Stimulated activated CD4-positive, alpha-beta T cell treated with anti-CD3 and anti-CD28 coated beads, TNF-alpha, amount 100 ng/mL, for 4 hours (primary cell): ENCODE data around the gene PLAGL1.

Experiments used
- DNase-seq, 3 experiments: peaks; one replicate each; pipeline ENCODE4 v3.0.0-alpha.2; 2020; ENCODE audit warnings: low read depth in 3 of 3

The PLAGL1 gene

GRCh38 chr6:143966312-143966711 lies 41.7 kb downstream of the PLAGL1 start:
- DNase-seq, result no peak

DNA sequence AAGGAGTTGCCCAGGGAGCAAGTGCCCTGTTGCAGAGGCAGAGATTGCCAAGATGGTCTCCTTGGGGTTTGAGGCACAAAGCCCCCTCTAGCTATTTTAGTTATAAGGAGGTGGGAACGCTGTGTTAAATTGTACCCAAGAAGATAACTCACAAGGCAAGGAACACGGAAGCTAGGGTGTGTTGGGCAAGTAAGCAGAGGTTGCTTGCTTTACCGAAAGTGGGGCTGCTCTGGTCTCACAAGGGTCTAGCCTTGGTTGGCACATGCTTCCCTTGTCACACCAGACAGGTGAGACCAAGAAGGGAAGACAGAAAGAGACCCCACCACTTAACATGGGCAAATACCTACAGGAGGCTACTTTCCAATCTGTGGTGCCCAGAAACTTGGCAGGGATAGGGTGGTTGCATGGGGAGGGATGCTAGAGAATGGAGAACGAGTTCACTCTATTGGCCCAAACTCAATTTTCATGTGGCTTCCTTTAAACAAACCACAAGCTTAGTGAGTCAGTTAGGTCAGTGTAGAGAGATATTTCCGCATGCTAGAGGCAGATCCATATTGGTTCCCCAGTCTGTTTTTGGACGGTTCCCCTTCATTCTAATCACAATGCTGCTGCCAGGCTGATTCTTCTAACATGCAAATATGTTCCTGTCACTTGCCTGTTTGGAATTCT lies 42.4 kb downstream of the PLAGL1 start:
- no peak for DNase-seq

- no peak for DNase-seq
These were observed 43.4 kb downstream of the PLAGL1 start for GRCh38 chr6:143964674-143965081.

GRCh38 chr6:143963158-143963919 lies 44.7 kb downstream of the PLAGL1 start:
- no peak for DNase-seq

DNA sequence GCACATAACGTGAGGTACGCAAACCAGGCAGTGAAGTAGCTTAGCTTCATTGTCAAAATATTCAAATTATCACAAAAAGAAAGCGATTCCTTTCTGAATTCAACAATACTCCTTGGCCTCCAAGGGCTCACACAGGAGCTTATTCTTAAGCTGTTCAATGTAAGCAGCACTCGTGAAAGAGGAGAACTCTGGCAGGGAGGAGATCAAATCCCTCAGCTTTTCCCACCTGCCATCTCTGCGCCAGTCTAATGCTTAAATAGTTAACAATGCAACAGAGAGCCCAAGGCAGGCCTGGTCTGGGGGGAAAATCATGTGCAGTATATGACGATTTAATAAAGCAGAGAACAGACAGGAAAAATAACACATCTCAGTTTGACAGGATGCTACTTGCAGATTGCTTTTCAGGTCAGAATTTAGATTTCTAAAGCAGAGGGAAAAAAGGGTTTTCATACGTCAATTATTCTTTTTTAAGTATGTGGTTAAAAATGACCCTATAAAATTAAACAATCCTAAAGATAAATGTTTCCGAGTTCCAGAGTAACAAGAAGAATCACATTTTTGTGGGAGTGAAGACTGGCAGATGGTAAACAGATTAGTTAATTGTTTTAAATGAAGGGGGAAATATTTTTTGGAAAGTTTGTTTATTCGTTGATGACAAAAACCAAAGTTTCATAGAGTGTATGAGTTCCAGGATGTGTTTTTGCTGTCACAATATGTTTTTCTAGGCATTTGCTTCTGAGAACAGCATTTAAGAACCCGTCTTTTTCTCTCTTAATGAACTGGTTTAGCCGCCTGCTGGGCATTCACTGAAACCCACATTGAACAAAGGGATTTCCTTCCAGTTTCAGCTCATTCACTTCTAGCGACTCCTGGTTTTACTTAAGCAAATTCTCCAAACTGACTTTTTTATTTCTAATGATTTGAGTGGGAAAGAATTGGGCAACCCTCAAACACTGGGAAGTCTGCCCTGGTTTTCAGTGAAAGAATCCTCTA lies 45.9 kb downstream of the PLAGL1 start:
- DNase-seq, result no peak

GRCh38 chr6:143961066-143961465 lies 47.0 kb downstream of the PLAGL1 start:
- no peak for DNase-seq

DNA sequence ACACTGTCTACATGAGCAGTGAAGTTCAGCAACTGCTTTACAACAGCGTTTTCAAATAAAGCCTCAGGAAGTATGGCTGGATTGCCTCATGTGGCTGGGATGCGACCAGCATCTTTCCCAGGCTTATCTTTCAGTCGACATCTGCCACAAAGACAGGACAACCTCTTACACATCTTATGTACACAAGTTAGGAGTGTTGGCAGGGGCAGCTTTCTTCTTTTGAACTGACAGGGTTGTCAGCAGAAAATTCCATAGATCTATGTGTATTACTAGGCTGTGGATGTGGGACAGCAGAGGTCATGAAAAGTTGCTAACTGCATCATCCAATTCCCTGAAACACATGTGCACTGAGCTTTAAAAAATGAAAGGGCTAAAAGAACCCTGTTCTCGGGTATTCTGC lies 48.1 kb downstream of the PLAGL1 start:
- no peak for DNase-seq

DNA sequence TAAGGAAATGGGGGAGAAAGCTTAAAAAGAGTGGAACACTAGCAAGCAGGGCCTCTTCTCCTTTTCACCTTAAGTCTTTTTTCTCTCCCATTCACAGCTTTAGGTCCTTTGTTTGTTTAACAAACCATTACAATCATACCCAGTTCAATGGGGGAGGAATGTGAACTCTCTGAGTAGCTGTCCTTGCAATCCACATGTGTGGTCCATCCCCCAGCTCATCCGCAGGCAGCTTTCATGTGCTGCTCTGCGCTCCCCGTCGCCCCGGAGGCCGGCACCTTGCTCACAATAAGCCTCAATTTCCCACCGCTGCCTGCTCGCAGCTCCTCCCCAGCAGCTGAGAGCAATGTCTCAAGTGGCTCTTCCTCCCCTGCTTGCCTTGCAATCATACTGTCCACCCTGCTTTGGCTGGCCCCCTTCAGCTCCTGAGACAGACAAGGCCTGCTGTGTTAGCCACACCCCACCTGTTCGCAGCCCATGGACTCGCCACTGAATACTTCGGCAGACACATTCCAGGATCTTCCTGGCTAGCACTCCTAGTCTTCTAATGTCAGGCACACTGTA lies 49.1 kb downstream of the PLAGL1 start:
- DNase-seq, result no peak

DNA sequence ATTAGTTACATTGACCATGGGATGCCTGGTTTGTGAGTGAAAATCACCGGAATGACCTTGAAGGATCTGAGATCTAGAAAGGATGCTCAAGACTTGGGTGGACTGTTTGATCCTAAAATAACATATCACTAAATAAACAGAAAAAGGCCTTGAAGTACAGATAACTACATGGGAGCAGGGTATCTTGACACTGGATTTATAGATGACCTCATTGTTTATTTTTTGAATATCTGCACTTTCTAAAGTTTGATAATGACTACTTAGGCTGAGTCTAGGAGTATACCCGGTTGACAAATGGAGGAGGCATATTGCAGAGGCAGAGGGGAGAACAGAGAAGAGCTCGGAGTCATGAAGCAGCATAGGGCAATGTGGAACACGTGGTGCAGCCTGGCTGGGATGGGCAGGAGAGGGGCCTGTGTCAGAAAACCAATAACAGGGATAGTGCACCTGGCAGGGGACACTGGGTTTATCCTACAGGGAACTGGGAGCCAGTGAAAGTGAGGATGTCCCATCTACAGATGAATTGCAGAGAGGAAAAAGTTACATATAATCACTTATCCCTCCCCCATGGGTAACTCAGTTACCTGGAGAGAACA lies 50.3 kb downstream of the PLAGL1 start:
- no peak for DNase-seq

GRCh38 chr6:143955971-143956370 lies 52.1 kb downstream of the PLAGL1 start:
- no peak for DNase-seq

DNA sequence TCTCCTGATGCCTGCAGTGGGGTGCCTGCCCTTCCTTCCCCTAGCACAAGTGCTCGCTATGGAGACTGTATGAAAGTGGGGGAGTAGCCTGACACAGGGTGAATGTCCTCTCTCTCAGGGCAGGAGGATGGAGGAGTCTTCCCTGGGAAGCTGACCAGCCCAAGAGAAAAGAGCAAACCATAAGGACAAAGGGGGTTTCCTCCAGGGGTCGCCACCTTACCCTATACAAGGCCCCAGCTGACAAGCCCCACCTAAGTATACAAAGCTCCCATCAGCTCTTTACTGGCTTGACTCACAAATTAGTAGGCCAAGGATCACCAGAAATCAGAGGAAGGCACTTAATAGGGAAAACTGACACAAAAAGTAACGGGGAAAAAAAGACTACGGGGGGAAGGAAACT lies 54.1 kb downstream of the PLAGL1 start:
- no peak for DNase-seq

GRCh38 chr6:143952947-143953701 lies 54.9 kb downstream of the PLAGL1 start:
- DNase-seq, result no peak

GRCh38 chr6:143952060-143952778 lies 55.8 kb downstream of the PLAGL1 start:
- no peak for DNase-seq

DNA sequence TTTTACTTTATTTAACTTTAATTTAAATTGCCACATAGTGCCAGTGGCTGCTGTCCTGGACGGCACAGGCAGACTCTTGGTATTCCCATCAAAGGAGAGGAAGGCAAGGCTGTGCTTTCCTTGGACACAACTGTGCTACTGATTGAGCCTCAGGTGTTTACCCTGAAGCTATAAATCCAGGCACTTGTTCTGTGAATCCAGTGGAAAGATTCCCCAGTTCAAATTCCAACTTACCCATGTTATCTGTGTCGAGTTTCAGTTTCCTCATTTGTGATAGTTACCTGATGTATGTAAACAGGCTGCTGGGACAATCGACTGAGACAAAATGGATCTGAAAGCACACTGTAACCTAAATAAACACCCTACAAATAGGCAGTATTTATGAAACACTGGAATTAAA lies 57.2 kb downstream of the PLAGL1 start:
- DNase-seq, result no peak

DNA sequence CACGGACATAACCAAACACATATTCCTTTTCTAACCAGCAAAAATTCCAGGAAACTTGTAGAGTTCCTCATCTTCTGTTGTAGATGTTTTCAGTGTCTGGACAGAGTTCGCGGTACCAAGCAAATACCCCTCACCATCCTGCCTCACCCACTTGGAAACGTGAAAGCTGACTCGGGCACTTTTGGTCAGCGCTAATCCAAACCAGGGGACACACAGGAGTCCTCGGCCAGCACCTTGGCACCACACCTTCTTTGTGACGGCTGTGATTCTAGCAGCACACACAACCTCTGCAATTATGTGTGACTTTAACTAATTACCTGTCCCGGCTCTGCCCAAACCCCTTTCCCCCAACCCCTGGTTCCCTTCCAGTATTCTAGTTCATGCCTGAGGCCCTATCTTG lies 58.1 kb downstream of the PLAGL1 start:
- no peak for DNase-seq

DNA sequence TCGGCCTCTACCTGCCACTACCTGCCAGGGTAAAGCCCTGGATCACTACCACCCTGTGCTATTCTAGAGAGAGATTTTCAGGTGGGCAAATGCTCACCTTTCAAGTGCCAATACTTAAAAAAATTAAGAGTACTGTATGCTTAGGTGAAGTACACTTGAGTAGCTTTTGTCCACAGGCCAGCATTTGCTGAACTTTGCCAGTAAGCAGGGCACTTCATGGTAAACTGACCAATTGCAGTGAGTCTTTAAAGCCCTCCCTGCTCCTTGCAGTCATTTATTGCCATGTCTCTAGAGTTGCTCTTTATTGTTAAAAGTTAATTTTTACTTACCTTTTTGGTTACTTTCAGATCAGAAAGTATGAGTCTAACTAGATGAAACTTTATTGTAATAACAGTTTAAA lies 58.5 kb downstream of the PLAGL1 start:
- no peak for DNase-seq

DNA sequence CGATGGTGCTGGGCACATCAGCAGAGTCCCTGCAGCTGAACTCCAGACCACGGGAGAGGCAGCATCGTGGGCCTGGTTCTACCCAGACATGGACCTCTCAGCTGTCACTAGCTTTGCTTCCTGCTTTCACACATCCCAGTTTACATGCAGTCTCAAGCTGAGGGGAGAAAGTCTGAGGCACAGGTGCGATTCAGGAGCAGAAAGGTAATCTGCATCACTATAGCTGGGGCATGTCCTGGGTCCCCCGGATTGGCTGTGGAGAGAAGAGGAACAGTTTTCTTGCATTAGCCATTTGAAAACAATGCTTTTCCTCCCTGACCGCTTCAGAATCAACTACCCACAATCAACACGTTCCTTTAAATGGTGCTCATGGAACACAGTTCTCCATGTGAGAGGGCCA lies 59.9 kb downstream of the PLAGL1 start:
- DNase-seq, result no peak

- DNase-seq, result peak; percentile 16 to 28 (median 18)
These were observed 66.0 kb downstream of the PLAGL1 start for GRCh38 chr6:143941852-143942627.

- DNase-seq, result peak in 2 of 3 experiments; percentile 14 to 32
These were observed 68.0 kb downstream of the PLAGL1 start for GRCh38 chr6:143940011-143940597.
